GM08714 (cell line): Measurements from ENCODE around the gene PHF20.
"Not testable (repeated sequence)": the region's sequence is repeated elsewhere in the genome, so short reads cannot be mapped to it uniquely, and the experiment has no call there.

Experiments used
- H3K4me3 ChIP-seq: fragments of 200-500 bp; sonication (Bioruptor generic); 2 replicates; pipeline ENCODE4 v1.5.1; 2014; ENCODE audit warnings: mild to moderate bottlenecking, low read length, inconsistent platforms
- ZNF274 ChIP-seq: IDR thresholded peaks from 2 replicates; pipeline ENCODE4 v1.6.1; 2012; ENCODE audit warnings: mild to moderate bottlenecking, low read depth, low read length

The PHF20 gene

DNA sequence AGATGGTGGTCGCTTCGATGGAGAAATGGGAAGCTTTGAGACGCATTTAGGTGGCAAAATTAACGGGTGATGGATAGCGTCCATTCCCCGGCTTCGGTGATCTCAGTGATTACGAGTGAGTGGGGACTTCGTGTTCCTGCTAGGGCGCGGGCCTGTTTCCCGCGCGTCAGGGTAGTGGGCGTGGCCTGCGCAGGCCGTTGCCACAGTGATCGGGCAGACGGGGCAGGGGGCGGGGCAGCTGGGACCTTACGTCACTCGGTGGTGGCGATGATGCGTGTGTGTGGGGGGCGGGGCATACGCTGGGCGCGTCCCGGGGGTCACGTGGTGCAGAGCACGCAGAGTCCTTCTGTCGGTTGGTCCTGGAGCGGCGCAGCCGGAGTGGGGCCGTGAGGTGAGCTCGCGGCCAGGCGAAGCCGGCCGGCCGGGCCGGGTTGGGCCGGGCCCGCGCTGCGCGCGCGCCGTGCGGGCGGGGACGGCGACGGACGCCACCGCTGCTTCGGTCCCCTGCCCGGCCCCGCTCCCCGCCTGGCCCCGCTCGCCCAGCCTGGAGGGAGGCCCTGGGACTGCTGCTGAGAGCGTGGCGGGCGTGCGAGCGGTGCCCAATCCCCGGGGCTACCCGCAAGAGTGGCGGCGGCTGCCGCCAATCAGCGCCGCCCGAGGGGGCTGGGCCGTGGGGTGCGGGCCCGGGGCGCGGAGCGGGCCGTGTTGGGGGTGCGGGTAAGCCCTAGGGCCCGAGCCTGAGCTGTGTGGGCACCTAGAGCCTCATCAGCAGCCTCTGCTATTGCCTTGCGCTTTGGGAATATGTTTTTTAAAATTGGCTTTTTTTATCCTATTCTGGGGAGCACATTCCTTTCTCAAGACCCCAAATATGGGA is at the start of gene PHF20:
Gene PHF20, plus strand, starts transcription at position 327 of the 874 bp plus-strand sequence. CDS start 29,508 bp downstream, outside the sequence.
- TF ChIP-seq ZNF274 = no peak
- peak within 1 kb of the TSS; percentile 99 for H3K4me3 ChIP-seq

DNA sequence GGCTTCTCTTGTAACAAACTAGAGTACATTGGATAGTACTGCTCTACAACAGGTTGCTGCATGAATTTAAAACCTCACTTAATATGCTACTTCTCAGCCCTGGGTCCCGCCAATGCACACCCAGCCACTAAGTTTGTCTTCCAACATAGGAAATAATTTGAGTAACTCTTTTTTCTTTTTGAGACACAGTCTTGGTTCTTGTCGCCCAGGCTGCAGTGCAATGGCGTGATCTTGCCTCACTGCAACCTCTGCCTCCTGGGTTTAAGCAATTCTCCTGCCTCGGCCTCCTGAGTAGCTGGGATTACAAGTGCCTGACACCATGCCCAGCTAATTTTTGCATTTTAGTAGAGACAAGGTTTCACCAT is 48.6 kb upstream of the PHF20 start:
- not testable (repeated sequence) for H3K4me3 ChIP-seq

DNA sequence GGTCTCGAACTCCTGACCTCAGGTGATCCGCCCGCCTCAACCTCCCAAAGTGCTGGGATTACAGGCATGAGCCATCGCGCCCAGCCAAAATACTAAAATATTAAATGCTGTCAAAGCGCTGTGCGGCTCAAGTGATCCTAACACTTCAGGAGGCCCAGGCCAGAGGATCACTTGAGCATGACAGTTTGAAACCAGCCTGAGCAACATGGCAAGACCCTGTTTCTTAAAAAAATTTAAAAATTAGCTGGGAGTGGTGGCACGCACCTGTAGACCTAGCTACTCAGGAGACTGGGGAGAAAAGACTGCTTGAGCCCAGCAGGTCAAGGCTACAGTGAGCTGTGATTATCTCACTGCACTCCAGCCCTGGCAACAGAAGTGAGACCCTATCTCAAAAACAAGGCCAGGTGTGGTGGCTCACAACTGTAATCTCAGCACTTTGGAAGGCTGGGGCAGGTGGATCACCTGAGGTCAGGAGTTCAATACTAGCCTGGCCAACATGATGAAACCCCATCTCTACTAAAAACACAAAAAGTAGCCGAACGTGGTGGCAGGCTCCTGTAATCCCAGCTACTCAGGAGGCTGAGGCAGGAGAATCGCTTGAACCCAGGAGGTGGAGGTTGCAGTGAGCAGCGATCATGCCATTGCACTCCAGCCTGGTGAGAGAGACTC is 48.0 kb upstream of the PHF20 start:
- H3K4me3 ChIP-seq = not testable (repeated sequence)

DNA sequence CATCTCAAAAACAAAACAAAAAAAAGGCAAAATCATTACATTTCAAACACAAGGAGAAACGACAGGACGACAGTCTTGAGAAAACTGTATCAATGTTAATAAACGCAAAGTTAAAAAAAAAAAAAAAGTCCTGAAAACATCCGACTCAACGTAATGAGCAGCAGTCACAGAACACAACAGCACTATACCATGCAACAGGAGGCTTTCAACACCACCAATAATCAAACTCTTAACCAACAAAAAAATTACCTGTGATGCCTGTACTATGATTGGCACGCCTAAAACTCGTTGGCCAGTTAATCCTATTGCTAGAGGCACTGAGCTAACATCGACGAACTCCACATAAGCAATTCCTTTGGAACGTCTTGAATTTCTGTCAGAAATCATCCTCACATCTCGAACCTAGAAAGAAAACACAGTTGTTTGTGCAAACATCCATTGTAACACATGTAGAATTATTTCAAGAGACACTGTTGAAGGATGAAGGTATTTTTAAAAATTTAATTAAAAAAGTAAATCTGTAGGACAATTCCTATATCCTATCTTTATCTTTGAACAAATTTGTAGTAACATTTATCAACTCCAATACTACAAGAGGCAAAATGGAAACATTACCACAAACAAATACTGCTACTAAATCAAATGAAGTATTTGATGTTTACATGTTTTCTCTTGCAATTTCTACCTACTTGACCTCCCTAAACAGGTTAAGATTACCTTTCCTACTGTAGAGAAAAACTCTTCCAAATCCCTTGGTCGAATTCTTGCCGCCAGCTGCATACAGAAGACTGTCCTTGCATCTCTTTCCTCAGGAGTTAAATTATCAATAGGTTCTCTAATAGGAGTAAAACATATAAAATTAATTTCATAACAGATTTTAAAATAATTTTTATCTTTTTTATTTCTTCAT is 47.2 kb upstream of the PHF20 start:
- no peak for TF ChIP-seq ZNF274
- no peak overlapping the region for H3K4me3 ChIP-seq

DNA sequence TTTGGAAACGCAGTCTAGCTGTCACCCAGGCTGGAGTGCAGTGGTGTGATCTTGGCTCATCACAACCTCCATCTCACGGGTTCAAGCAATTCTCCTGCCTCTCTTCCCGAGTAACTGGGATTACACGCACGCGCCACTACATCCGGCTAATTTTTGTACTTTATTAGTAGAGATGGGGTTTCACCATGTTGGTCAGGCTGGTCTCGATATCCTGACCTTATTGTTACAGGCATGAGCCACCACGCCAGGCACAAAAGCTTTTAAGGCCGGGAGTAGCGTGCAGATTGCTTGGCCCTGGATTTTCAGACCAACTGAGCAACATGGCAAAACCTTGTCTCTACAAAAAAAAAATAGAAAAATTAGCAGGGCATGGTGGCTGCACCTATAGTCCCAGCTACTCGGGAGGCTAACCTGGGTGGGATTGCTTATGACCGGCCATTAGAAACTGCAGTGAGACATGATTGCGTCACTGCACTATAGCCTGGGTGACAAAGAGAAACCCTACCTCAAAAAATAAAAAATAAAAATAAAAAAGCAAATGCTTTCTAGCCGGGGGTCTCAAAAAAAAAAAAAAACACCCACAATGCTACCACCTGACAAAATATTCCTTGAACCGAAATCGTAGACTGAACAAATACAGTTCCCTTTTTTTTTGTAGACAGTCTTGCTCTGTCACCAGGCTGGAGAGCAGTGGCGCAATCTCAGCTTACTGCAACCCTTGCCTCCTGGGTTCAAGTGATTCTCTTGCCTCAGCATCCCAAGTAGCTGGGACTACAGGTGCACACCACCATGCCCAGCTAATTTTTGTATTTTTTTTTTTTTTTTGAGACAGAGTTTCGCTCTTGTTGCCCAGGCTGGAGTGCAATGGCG is 44.7 kb upstream of the PHF20 start:
- TF ChIP-seq ZNF274 = no peak
- H3K4me3 ChIP-seq = no peak overlapping the region

DNA sequence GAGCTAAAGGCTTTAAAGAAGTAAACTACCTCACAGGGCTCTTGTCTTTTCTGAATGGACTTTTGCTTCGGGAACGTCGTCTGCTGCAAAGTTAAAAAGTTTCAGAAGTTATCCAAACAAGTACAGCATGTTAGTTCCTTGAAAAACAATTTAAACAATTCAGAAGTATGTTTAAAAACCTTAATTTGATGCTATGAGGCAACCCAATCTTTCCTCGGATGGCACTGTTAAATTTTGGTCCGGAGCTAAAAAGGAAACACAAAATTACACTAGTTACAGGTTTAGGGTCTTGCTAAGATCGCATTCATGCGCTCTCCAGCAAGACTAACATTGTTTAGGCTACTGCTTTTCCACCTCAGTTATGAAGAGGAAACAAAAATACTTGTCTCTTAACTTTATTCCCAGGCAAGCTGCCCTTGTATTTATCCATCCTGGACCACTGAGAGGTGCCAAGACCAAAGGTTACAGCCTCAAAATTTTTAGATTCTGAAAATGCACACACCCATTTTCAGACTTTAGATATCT is 42.5 kb upstream of the PHF20 start:
- H3K4me3 ChIP-seq = no peak overlapping the region
- TF ChIP-seq ZNF274 = no peak

DNA sequence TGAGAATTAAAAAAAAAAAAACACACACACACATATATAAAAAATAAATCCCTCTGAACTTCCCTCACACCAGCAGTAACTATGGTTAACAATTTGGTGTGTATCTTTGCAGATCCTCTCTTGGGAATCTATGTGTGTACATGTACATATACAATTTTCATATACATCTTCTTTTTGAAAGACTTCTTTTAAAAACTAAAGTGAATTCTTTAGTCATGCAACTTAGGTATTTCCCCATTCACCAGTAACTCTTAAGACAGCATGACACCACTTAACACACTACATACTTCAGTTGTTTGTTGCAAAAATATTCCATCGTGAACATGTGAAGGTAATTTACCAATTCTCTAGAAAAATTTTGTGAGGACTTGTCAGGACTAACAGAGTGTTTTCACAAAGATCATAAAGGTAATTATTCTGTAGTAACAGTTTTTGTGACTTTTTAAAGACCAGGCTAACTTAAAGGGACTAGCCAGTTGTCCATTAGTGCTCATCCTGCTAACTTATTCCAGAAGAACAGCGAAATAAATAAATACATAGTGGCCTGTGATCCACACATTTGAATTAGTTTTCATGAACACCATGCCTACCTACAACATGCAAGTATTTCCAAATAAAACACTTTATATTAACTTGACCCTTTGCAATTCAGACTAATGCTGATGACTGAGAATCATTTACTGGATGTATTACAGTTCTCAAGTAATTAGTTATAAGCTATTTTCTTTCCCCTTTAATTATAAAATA is 41.8 kb upstream of the PHF20 start:
- TF ChIP-seq ZNF274 = no peak
- H3K4me3 ChIP-seq = no peak overlapping the region

DNA sequence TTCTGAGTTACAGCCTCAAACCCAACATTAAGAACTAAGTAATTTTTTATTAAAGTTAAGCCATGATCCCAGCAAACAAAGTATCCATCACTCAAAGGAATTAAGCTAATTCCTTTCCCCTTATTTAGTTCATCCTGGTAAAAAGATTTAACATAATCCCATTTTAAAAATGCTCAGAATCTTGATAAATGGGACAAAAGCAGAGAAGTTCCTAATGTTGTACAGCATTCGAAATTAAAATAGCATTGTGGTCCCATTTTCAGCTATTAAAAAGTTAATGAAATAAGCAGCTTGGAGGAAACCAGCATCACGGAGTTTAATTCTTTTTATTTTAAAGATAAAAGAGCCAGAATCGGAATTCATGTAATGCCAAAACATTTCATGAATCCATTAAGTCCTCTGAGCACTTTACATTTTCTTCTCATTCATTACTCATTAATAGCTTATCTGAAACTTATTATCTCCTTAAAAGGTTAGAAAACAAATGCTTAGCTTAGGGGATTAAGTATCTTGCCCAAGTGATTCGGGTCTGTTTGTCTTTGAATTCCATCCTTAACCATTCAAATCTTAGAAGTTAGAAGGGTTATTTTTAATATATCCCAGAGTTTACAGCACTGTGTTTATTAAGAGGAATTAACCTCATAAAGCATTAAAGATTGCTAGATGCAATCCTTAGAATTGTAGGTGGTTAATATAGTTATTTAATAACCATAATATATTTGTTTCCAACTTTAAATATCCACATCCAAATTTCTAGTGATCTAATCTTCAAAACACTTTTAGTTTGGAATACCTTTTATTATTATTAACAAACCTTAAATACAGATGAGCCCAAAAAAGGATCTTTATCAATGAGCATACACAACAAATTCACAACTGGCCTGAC is 41.0 kb upstream of the PHF20 start:
- H3K4me3 ChIP-seq = no peak overlapping the region
- no peak for TF ChIP-seq ZNF274

DNA sequence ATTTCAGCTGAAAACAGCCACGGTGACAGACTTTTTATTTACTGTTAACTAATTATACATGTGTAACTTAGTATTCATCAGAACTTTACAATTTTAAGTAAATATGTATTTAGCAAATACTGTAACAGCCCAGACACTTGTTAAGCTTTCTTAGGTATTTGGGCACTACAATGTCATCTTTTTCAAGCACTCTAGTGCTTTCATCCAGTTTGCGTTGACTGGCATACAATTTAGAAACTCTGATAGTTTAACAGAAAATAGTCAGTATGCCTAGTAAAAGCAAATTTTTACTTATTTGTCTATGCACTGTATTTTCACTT is 40.4 kb upstream of the PHF20 start:
- TF ChIP-seq ZNF274 = no peak
- H3K4me3 ChIP-seq = no peak overlapping the region

DNA sequence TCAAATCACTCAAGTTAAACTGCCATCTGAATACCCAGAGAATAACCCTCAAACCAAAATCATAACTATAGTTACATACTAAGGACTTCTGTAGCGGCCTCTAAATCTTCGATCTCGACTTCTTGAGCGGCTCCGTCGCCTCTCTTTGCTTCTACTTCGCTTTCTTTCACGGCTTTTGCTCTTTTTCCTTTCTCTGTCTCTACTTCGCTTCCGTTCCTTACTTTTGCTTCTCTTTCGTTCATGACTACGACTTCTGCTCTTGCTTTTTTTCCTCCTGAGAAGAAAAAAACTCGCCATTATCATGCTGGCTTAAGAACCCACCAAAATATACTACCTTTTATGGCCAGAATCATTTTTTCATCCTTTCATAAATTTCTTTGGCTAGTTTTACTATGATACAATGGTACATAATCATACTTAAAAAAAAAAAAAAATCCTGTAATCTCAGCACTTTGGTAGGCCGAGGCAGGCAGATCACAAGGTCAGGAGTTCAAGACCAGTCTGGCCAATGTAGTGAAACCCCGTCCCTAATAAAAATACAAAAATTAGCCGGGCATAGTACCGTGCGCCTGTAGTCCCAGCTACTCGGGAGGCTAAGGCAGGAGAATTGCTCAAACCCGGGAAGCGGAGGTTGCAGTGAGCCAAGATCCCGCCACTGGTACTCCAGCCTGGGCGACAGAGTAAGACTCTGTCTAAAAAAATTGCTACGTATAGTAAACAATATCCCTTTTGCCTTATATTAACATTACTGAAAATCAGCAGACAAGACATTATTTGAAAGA is 39.8 kb upstream of the PHF20 start:
- H3K4me3 ChIP-seq = no peak overlapping the region
- TF ChIP-seq ZNF274 = no peak

DNA sequence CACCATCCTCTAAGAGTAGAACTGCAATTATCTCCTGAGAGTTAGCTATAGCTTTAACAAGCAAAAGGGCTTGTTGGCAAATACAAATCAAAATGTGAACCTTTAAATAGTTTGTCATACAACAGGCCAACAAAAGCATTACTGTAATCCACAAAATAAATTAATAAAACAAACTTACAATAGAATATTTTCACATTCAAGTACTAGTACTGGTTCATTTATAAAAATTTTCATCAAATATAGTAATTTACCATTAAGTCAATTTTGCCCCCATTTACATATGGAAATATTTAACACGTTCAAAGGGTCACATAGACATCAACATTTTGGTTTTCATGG is 39.2 kb upstream of the PHF20 start:
- no peak for TF ChIP-seq ZNF274

DNA sequence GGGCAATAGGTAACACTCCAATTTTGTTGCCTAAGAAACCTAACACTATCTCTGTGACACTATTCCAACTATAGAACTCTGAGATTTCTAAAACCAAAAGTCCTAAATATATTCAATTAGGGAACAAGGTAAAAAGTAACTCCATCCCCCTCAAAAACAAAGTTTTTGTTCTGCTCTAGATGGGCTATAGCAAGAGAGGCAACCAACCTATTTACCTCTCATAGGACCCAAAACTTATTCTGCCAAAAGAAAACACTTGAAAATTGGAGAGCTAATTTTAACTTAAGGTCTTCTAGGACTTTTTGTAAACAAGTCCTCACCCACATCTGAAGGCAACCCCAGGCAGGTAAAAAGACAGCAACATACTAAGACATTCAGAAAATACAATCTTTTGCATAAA is 37.4 kb upstream of the PHF20 start:
- no peak for TF ChIP-seq ZNF274
- H3K4me3 ChIP-seq = no peak overlapping the region

More for the DNA sequence above, 39.2 kb upstream of the PHF20 start:
- H3K4me3 ChIP-seq = no peak overlapping the region
